GM19099 (cell line): Measurements from ENCODE around the gene CDK17.

Experiments used
- POLR2A ChIP-seq: IDR thresholded peaks from 3 replicates; pipeline ENCODE4 v1.6.1; 2011; ENCODE audit warnings: low read depth; ENCODE audit not compliant: insufficient read length; ENCODE audit errors: extremely low read depth

Gene CDK17

DNA sequence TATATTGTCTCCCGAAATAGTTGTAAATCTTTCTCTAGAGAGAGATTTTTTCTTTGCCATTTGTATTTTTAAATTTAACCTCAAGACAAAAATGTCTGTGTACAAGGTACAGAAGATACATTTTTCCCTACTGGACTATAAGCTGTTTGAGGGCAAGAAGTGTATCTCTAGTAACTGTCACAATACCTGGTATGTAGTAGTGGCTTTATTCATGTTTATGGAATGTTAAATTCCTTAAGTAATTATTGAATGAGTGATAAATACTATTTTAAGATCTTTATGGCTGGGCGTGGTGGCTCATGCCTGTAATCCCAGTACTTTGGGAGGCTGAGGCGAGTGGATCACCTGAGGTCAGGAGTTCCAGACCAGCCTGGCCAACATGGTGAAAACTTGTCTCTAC lies 24.4 kb upstream of the CDK17 start:
- TF ChIP-seq POLR2A, result no peak

DNA sequence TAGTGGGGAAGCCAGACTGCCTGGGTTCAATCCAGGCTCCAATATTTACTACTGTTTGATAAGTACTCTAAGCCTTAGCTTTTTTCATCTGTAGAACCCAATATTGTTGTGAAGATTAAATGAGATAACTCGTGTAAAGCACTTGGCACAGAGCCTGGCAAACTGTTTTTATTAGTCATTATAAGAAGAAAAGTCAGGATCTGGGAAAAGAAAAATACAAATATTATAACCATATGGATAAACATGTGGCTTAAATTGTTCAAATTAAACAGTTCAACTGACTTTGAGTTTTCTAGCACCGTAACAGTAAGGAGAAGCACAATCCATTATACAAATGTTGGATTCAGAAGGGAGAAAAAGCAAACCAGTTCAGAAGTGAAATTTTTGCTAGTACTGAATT lies 22.0 kb upstream of the CDK17 start:
- TF ChIP-seq POLR2A, result no peak

DNA sequence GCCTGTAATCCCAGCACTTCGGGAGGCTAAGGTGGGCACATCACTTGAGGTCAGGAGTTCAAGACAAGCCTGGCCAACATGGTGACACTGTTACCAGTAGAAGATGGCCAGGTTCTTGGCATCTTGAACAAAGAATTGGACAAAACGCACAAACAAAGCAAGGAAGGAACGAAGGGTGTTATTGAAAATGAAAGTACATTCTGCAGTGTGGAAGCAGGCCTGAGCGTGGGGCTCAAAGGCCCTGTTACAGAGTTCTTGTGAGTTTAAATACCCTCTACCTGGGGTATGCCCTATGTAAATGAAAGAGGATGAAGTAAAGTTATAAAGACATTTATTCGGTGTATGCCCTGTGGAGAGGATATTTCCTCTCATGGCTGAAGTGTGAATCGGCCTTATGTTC lies 20.8 kb upstream of the CDK17 start:
- no peak for TF ChIP-seq POLR2A

DNA sequence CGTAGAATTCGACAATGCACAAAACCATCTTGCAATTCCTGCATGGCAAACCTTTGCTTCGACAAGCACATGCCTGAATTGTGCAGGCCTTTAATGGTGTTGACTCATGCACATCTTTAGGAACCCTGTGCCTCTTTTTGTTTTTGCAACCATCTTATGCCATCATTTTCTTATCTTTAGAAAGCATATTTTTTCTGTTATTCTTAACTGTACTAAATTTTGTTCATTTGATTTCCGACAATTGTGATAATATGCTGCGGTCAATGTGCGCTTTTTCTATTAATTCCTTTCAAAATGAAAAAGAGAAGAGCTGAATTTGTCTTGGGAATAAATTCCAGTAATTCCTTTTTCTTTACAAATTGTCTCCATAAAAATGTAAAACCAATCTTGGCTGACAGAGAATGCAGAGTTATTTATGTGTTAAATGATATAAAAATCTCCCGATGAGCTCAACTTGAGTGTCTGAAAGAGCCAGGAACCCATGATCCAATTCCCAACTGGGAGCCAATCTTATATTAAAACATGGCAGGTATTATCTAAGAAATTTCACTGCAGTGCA lies 20.1 kb upstream of the CDK17 start:
- no peak for TF ChIP-seq POLR2A

DNA sequence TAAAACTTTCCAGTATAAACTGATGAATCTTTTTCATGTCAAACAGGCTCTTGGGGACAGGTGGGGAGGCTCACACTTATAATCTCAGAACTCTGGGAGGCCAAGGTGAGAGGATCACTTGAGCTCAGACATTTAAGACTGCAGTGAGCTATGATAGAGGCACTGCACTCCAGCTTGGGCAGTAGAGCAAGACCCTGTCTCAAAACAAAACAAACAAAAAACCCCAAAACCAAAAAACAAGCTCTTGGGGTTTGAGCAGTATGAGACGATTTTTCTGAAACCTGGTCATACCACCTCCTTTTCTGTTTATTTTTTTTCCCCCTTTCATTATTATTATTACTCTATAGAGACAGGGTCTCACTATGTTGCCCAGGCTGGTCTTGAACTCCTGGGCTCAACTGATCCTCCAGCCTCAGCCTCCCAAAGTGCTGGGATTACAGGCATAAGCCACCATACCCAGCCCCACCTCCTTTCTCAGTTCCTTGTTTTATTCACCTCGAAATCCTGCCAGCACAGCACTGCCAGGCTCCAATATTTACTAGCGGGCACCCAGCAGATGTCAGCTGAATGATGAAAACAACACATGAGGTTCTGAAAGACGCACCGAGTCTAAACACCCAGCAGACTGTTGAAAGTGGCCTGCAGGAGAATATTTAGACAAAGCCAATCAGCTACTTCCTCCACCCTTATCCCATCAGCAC lies 19.5 kb upstream of the CDK17 start:
- TF ChIP-seq POLR2A, result no peak

DNA sequence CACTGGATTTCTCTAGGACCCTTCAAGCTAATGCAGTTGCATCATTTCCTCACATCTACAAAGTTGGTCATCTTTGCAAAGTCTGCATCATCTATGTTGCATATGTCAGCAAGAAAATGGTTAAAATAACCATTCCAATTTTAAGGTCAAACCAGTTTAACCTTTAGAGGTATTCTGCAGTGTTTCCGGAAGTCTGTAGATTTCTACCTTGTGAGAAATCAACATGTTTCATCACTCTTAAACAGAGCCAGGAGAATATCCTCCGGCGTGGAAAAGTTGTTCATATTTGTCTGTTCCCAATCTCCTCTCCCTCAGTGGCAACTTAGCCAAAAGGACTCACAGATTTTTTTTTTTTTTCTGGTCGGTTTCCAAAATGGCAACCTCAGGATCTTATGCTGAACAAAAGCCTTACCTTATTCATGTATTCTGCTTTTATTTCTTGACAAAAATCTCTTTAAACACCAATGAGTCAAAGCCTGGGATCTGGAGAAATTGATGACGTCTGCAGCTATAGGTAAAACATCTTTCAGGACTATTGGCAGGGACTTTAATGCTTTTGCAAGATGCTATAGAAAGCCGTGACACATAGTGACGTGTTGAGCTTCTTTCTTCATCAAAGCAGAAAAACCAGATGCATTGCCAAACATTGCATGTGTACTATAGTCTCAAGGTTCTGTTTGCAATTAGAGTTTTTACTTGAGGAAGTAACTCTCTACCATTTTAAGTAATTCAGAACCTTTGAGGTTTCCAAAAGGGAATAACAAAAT lies 16.0 kb upstream of the CDK17 start:
- TF ChIP-seq POLR2A, result no peak

DNA sequence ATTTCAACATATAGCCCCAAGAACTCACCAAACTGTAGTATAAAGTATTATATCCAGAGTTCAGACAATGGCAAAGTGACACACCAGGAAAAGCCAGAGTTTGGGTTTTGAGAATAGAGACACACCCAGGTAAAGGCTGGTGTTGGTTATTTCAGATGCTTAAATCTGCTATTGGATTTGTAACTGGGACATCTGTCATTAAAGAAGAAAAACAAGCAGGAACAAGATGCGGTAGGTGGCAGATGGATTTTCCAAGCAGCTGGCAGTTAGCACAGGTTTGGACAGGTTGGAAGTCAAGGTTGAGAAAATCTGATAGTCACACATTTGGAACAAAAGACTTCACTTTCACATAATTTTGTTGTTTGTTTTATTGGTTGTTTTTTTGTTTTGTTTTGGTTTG lies 14.4 kb upstream of the CDK17 start:
- no peak for TF ChIP-seq POLR2A

DNA sequence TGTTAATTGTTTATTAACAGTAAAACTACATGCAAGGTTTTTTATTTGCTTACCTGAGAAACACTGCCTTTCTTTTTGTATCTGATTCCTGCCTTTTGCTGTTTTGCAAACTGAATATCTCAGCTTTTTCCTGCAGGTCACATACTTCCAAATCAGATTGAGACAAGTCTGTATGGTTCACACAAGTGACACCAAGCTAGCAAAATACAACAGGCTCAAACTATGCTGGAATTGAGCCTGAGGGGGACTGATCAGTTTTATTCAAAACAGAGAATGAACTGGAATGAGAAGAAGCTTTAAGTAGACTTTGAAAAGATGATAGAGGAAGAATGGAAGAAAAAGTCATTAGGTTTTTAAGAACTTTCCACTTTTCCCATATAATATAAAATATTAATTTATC lies 12.2 kb upstream of the CDK17 start:
- TF ChIP-seq POLR2A, result no peak

DNA sequence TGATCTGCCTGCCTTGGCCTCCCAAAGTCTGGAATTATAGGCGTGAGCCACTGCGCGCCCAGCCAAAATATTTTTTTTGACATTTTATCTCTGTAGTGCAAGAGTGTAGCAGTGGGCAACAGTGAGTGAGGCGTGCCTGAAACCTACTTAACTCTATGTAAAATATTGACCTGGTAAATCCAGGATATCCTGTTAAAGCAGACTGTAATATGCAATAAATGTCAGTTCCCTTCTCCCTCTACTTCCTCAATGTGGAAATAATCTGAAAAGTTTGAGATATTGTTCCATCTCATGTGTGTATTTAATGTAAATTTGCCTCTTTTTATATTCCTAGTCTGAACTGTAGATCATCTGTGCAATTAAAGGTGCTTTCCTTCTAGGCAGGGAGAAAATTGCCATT lies 9.5 kb upstream of the CDK17 start:
- TF ChIP-seq POLR2A, result no peak

DNA sequence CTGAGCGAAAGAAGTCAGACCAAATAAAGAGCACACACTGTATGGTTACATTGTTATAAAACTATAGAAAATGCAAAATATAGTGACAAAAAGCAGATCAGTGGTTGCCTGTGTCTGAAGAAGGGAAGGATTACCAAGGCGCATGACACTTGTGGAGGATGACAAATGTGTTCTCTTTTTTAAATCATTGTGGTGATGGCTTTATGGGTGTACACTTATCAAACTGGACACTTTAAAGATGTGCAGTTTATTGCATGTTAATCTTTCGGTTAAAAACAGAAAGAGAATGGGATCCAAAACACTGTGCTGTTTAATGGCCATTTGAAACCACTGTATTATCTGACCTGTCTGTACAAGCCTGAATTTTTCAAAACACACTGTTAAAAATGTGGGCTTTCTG lies 8.8 kb upstream of the CDK17 start:
- no peak for TF ChIP-seq POLR2A

DNA sequence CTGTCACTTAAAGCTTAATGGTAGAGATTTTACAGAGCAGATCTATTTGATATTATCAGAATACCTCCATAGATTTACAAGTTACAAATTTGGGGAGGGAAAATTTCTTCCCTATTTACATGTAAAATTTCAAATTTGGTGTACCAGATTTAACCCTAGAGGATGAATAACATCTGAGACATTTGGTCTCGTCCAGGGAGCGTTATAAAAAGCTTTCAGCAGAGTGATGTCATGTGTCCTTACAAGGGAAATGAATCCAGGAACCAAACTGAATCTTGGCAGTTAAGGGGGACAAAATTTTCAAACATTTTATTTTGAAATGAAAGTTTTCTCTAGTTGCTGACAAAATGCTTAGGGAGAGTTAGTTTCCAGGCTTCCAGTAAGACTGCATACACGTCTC lies 4.5 kb upstream of the CDK17 start:
- TF ChIP-seq POLR2A, result no peak

DNA sequence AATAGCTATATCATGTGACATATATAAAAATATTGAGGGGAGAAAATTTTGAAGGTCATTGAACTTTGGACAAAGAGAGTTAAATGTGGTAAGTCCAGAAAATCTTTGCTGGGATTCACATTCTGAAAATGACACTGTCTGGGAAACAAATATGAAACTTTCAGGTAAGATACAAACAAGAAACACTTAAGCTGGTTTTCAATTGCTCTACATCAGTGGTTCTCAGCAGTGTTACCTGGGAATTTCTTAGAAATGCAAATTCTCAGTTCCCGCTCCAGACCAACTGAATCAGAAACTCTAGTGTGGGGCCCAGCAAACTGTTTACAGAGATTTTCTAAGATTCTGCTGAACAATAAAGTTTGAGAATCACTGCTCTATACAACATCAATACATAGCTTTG lies 3.6 kb upstream of the CDK17 start:
- no peak for TF ChIP-seq POLR2A

DNA sequence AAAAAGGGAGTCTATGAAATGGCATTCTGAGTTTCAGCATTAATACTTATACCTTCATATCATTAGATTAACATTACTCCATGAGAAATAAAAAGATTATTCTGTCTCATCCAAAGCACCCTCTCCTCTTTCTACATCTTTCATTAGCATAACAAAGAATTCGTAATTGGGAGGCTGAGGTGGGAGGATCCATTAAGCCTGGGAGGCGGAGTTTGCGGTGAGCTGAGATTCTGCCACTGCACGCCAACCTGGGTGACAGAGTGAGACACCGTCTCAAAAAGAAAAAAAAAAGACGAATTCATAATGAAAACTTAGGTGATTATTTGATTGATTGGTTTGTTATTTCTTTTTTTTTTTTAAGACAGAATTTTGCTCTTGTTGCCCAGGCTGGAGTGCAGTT lies 1.8 kb upstream of the CDK17 start:
- no peak for TF ChIP-seq POLR2A

DNA sequence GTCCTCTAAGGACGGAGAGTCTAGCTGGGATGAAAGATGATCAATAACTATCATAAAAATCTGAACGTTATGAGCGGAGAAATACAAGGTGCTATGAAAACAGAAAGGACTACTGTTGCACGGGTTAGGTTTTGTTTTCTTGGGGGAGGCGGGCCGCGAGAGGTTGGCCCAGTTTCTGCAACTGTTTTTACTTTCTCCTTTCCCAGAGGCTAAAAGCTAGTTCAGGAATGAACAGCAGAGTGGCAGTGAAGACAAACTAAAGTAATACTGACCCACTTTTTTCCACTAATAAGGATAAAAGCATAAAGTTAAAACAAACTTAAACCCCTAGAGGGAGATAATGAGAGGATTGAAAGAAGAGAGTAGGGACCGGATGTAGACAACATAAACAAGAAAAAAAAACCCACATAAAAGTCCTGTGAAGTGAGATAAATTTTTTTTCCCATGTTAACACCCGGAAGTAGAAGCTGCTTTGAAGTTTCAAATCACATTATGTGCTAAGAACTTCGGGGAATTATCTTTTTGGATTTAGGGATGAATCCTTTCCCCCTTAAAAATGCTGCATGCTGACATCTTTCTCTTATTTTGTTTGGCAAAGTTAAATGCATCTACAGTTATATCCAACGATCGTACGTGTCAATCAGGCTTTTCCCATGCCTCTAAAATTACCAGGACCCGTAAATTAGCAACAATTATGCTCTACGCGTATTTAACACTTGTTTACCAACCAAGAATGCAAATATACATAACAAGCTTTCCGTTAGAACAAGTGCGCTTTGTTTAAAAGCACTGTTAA lies 1.0 kb upstream of the CDK17 start:
- peak; percentile 25 for TF ChIP-seq POLR2A

DNA sequence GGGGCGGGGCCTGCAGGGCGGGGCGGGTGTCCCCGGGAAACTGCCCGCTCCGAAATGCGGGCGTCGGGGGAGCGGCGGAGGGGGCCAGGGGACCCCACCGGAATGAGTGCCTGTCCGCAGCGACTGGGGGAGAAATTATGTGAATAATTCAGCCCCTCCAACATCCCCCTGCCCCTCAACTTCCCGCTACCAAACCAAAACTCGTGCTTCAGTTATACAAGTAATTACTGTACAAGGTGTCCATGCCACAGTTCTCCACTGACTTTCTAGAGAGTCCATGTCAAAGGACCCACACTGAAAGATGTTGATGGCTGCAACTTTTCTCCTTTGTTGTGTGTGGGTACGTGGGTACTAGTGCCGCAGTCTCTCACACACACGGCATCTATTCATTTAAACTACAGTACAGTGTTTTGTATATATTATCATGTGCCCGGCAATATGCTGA lies 414 bp upstream of the CDK17 start:
- peak; percentile 17 for TF ChIP-seq POLR2A
